T-helper 1 cell treated with Interleukin-12 subunit alpha and Interleukin-12 subunit beta and Interleukin-4 antibody, amounts not matched to agents 30 ng/mL and 1 ng/mL, for 36 hours (primary cell): ENCODE data around the gene ITGAE. TPM values are rescaled to one million over a fixed set of nuclear protein-coding genes. Genes with fewer than 3 reads are reported as not detected.
"Not testable (repeated sequence)": the region's sequence is repeated elsewhere in the genome, so short reads cannot be mapped to it uniquely, and the experiment has no call there.

Experiments
- intact Hi-C: fragments of 100-400 bp; cut with micrococcal nuclease; formaldehyde crosslinking; loops from one replicate; pipeline ENCODE4 v1.15.1; 2024
- total RNA-seq: library from RNA; stranded (reverse); gene quantifications from 2 replicates; pipeline ENCODE4 v1.2.3, GENCODE V29; 2022

The ITGAE gene
- total RNA-seq, 1 donor from 2014 or later: 45.9 TPM

DNA sequence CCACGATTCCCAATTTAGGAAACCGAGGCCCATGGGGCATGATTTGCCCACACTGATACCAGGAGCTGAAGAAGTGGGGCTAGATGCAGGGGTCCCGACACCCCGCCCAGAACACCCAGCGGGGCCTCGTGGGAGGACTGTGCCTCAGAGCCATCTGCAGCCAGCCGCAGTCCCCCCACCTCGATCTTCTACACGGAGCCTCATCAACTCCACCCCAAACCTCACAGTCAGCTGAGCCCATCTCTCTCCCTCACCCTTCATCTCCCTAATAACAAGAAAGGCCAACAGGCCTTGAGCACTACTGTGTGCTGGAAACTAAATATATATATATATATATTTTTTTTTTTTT is 4.2 kb downstream of the ITGAE start:
- intact Hi-C loops: no loop called here

DNA sequence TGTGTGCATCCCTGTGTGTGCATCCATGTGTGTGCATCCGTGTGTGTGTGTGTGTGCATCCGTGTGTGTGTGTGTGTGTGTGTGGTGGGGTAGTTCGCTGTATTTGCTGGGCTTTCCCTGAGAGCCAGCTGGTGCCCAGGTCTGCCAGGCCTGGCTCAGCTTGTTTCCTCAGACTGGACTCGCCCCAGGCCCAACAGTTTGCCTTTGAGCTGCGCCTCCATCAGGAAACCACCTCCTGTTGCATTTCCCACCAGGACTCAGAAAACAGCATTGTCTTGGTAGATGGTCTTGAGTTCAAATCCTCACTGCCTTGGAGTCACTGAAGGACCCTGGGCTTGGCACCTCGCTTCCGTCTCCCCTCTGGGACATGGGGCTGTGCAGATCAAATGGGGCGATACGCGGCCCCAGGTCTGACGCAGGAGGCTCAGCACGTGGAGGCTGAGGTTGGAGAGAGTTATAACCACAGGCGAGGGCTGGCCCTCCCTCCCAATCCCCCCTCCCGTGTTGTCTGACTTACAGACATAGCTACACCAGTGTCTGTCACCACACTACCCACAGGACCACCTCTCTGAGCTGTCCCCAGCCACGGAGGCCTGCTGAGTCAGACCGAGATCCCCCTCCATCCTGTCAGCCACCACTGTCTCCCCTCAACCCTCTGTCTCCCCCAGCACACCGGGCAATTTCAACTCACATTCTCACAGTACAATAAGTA is 4.7 kb downstream of the ITGAE start:
- intact Hi-C loops: no loop called here

DNA sequence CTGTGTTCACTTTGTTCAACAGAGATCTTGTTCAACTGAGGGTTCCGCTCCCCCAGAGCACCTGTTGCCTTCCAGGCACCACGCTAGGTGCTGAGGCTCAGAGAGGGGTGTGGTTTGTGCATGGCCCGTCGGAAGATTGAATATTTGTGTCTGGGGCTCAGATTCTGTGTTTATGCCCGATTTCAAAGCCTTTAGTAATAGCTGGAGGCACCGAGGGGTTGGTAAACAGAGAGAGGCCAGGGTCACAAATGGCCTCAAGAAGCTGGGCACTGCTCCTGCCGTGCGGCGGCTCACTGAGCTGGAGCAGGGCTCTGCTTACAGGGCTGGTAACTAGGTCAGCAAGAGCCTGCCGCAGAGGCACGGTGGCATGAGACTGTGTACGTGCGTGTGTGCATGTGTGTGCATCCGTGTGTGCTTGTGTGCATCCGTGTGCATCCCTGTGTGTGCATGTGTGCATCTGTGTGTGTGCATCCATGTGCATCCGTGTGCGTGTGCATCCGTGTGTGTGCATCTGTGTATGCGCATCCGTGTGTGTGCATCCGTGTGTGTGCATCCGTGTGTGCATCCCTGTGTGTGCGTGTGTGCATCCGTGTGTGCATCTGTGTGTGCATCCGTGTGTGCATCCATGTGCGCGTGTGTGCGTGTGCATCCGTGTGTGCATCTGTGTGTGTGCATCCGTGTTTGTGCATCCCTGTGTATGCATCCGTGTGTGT is 5.4 kb downstream of the ITGAE start:
- intact Hi-C loops: no loop called here

DNA sequence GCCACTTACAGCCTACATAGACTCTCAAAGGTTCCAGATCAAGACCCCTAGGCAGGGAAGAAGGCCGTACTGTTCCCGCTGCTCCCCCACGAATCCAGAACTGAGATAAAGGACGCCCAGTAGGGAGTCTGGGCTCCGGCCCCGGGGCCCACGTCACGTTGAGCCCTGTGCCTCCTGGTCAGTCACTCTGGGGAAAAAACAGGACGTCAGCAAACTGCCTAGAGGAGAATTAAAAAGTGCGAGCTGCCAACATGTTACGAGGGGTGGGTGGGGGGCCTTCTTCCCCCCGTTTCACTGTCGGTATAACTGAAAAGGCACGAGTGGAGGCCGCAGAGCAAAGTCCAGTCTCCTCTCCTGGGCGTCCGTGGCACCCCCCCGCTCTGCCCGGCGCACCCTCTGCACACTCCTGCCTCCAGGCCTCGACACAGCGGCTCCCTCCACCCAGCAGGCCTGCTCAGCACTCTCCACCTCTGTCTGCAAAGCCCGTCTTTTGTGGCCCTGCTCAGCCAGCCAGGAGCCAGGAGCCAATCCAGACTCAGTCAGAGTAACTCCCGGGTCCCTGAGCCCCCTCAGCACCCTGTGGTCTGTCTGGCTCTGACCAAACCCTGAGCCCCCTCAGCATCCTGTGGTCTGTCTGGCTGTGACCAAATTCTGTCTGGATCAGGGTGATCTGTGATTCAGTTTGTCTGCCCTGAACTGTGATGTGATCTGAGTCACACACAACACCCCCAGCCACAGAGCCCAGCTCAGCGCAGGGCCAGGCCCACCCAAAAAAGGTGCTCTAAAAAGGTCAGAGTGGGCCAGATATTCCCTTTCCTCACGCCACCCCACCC is 6.2 kb downstream of the ITGAE start:
- intact Hi-C loops: no loop called here

- intact Hi-C loops: not testable (repeated sequence)
Measured at GRCh38 chr17:3794152-3794551, 6.8 kb downstream of the ITGAE start.

GRCh38 chr17:3793258-3793657 is 7.7 kb downstream of the ITGAE start:
- intact Hi-C loops: not testable (repeated sequence)

- intact Hi-C loops: no loop called here
Measured at GRCh38 chr17:3792481-3792880, 8.5 kb downstream of the ITGAE start.

DNA sequence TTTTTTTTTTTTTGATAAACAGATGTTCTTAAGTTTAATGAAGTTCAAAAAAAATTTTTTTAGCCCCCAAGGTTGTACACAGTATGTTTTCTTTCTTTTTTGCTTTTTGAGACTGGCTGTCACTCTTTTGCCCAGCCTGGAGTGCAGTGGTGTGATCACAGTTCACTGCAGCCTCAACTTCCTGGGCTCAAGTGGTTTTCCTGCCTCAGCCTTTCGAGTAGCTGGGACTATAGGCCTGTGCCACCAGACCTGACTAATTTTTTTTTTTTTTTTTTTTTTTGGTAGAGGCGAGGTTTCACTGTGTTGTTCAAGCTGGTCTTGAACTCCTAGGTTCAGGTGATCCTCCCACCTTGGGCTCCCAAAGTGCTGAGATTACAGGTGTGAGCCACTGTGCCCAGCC is 12.8 kb downstream of the ITGAE start:
- intact Hi-C loops: no loop called here

DNA sequence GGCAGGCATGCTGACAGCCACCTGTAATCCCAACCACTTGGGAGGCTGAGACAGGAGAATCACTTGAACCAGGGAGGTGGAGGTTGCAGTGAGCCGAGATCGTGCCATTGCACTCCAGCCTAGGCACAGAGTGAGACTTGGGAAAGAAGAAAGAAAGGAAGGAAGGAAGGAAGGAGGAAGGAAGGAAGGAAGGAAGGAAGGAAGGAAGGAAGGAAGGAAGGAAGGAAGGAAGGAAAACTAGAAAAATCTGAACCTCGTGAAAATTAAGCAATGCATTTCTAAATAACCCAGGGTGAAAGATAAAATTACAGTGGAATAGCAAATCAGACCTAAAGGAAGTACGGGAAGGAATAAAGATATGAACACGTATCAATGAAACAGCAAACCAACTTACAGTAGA is 15.7 kb downstream of the ITGAE start:
- intact Hi-C loops: not testable (repeated sequence)

GRCh38 chr17:3782751-3783150 is 18.2 kb downstream of the ITGAE start:
- intact Hi-C loops: no loop called here

DNA sequence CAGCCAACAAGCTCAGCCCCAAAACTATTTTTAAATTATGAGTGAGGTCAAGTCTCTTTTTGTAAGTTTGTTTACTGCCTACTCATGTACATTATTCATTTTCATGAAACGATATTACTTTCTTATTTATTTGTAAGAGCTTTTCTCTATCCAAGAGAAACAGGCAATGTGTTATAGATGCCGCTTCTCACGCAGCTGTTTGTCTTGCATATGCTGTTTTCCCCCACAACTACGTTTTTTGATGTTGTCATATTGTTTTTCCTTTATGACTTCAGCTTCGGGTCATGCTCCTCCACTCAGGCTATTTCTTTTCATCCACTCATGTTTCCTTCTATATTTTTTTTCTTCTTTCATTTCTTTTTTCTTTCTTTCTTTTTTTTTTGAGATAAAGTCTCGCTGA is 20.0 kb downstream of the ITGAE start:
- intact Hi-C loops: no loop called here

DNA sequence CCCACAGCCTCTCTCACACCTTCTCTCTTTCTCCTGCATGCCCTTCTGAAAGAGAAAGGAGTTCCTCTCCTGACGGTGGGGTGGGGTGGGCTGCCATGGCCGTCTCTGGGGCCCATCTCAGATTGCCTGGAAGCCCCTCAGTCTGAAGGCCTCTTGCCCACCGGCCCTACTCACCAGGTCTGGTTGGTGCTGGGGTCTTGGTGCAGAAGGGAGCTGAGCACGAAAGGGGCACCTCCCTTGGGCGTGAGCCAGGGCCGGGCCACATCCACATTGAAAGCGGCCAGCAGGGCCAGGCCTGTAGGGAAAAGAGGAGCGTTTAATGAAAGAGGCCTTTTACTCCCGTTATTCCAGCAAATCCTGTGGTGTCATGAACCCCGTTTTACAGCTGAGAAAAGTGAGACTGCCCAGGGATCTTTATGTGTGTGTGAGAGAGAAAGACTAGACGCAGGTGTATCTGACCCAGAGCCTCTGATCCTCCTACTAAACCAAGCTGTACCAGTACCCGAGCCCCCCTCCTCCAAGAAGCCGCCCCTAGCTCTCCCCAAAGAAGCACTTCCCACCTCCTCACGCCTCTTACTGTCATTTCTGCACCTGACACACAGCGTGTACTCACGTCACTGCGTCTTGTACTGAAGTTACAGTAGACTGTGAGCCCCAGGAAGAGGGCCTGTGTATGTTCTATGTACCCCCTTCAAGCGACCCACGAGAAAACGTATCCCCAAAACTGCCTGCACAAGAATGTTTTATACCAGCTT is 23.4 kb downstream of the ITGAE start:
- intact Hi-C loops: no loop called here

DNA sequence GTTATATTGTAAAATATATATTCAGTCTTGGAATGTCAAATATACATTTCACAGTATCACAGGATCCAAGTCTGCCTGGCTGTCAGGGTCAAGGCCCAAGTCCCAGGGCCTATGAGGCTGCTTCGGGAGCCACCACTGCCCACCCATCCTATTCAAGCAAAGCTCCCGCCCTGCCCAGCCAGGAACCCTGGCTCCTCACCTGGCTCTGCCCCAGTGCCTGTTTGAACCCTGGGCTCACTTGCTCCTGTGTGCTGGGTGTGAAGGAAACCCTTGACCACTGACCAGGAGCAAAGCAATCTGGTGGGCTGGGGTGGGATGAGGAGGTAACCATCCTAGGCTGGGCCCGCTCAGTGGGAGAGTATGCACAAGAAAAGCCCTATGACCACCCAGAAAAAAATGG is 27.0 kb downstream of the ITGAE start:
- intact Hi-C loops: no loop called here

GRCh38 chr17:3773511-3773910 is 27.5 kb downstream of the ITGAE start:
- intact Hi-C loops: no loop called here

DNA sequence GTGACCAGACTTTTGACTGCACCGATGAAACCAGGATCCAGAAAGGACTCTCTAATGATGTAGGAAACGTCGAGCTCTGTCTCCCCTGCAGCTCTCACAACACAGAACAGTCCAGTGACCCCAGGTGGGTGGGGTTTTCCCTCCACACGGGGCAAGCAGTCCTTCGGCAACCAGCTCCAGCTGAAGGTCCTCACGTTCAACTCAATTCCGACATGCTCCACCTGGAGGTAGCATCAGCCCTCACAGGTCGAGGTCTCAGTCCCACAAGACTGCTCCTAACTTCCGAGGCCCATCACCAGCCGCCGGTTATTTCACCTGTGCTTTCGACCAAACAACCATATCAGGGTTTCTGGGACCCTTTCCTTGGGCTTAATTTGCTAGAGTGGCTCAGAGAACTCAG is 28.2 kb downstream of the ITGAE start:
- intact Hi-C loops: no loop called here

GRCh38 chr17:3771140-3771539 is 29.8 kb downstream of the ITGAE start:
- intact Hi-C loops: no loop called here

DNA sequence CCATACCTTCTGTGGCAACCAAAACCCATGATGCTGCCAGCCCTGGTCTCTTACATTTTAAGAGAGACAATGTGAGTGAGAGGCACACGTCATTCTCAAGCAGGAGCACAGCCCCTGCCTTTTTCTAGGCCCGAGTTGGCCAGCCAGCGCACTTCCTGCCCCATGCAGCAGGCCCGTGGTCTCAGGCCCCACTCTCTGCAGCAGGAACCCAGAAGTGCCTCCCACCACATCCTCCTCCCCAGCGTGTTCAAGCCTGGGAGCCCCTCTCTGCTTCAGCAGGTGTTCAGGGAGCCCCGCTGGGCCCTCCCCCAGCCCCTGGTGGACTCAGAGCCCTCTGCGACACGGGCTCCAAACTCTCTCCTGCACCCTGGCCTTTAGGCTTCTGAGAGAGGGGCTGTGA is 30.5 kb downstream of the ITGAE start:
- intact Hi-C loops: no loop called here

- intact Hi-C loops: no loop called here
Measured at GRCh38 chr17:3768769-3769168, 32.2 kb downstream of the ITGAE start.

DNA sequence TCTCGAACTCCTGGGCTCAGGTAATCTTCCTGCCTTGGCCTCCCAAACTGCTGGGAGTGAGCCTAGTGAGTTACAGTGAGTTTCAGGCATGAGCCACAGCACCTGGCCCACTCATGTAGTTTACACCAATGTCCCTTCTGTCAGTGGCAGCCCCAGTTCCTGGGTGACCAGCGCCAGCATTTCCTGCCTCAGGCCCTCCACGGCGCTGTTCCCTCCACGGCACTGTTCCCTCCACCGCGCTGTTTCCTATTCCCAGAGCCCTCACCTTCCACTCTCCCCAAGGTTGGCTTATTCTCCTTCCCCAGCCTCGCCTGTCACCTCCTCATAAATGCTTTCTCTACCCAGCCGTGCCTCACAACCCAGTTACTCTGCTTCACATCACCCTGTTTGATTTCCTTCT is 32.6 kb downstream of the ITGAE start:
- intact Hi-C loops: no loop called here

- intact Hi-C loops: no loop called here
Measured at GRCh38 chr17:3766779-3767178, 34.2 kb downstream of the ITGAE start.

- intact Hi-C loops: loop anchor here (1.0 kb wide), 5 partner anchors 11 to 80 kb away; partner anchors contain the start of gene NCBP3
Measured at GRCh38 chr17:3765981-3766380, 35.0 kb downstream of the ITGAE start.

DNA sequence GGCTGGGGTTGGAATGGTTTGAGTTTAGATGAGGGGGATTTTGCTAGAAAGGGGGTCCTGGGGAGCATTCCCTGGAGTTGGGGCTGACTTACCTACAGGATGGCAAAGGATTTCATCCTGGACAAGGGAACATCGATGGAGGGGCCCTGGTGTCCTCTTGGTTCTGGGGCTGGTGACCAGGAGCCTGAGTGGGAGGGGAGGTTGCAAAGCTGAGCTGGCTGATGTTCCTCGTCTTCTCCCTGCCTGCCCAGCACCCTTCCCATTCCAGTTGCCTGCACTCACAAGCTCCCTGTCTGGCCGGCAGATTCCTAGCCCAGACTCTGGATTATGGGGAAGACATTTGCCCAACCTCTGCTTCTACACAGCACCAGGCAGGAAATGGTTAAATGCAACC is 37.2 kb downstream of the ITGAE start:
- intact Hi-C loops: no loop called here
